Activated CD8-positive, alpha-beta memory T cell treated with anti-CD3 and anti-CD28 coated beads for 48 hours (primary cell): ENCODE results near the gene SLC2A9.

ENCODE experiments used
- DNase-seq, 3 experiments: peaks; one replicate each; pipeline ENCODE4 v3.0.0-alpha.2; 2020; ENCODE audit warnings: low read depth in 2 of 3, low spot score in 2 of 3

SLC2A9 gene

GRCh38 chr4:10045481-10045880 is 24.2 kb upstream of the SLC2A9 start:
- no peak for DNase-seq

GRCh38 chr4:10041036-10041435 is 19.7 kb upstream of the SLC2A9 start:
- DNase-seq, result no peak

- no peak for DNase-seq
Observed at GRCh38 chr4:10040049-10040892, 19.0 kb upstream of the SLC2A9 start.

- DNase-seq, result no peak
Observed at GRCh38 chr4:10036807-10037342, 15.6 kb upstream of the SLC2A9 start.

GRCh38 chr4:10035130-10035529 is 13.8 kb upstream of the SLC2A9 start:
- no peak for DNase-seq

GRCh38 chr4:10034612-10035104 is 13.4 kb upstream of the SLC2A9 start:
- DNase-seq, result no peak

- no peak for DNase-seq
Observed at GRCh38 chr4:10034136-10034535, 12.8 kb upstream of the SLC2A9 start.

- DNase-seq, result no peak
Observed at GRCh38 chr4:10033191-10033881, 12.0 kb upstream of the SLC2A9 start.

GRCh38 chr4:10032625-10033024 is 11.3 kb upstream of the SLC2A9 start:
- no peak for DNase-seq

- DNase-seq, result no peak
Observed at GRCh38 chr4:10031668-10032590, 10.6 kb upstream of the SLC2A9 start.

GRCh38 chr4:10030972-10031667 is 9.8 kb upstream of the SLC2A9 start:
- DNase-seq, result no peak

GRCh38 chr4:10029403-10029802 is 8.1 kb upstream of the SLC2A9 start:
- DNase-seq, result no peak

GRCh38 chr4:10028910-10029309 is 7.6 kb upstream of the SLC2A9 start:
- no peak for DNase-seq

- no peak for DNase-seq
Observed at GRCh38 chr4:10026485-10026884, 5.2 kb upstream of the SLC2A9 start.

GRCh38 chr4:10025230-10025806 is 4.0 kb upstream of the SLC2A9 start:
- no peak for DNase-seq

GRCh38 chr4:10024303-10024702 is 3.0 kb upstream of the SLC2A9 start:
- DNase-seq, result no peak

- no peak for DNase-seq
Observed at GRCh38 chr4:10023806-10024205, 2.5 kb upstream of the SLC2A9 start.

GRCh38 chr4:10023050-10023419 is 1.7 kb upstream of the SLC2A9 start:
- DNase-seq, result no peak

GRCh38 chr4:10022346-10023049 is 1.2 kb upstream of the SLC2A9 start:
- no peak for DNase-seq

GRCh38 chr4:10021653-10022023 is 341 bp upstream of the SLC2A9 start:
- DNase-seq, result no peak
